ENCODE results near the gene DDX10. TPM values are rescaled to one million over a fixed set of nuclear protein-coding genes. Genes with fewer than 3 reads are reported as not detected.

Gene DDX10
- total RNA-seq, 1 donor, result 15.7 TPM

- DNase-seq (ENCODE audit: low read depth), result no peak
- TF ChIP-seq CTCF (IDR thresholded peaks at IDR 0.05; ENCODE audit: insufficient read depth, low read length), result no peak
- no peak overlapping the region for H3K4me3 ChIP-seq (ENCODE audit: low read depth, low read length)
Measured at GRCh38 chr11:108926171-108926840, 261.4 kb downstream of the DDX10 start.

DNA sequence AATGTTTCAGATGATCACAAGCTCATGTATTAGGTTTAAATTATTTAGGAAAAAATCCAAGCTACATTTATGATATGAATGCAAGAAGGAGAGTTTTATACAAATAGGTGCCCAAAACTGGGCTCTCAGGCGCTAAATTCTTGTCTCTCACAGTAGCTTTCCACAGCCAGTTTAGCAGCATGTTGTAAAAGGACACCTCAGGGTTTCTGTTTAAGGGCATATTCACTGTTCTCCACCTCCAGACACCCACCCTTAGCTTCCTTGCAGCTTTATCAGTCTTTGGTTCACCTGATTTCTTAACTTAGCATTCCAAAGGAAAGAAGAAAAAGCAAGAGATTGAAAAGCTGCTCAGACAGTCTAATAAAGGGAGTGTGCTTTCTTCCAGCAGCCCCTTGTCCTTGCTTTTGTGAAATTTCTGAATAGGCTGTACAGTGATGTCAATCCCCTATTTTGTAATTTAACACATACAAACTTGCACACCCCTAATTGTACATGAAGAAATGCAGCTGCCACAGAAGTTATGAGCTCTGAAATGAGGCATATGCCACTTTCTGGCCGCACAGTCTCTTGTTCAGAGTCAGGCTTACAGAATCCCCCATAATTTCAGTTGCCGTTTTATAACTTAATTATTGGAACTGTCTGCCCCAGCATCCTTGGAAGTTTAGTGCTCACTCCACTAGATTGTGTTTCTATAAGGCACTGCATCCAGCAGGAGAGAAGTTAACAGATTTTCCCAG lies 262.1 kb downstream of the DDX10 start:
- H3K4me3 ChIP-seq (ENCODE audit: low read depth, low read length), result no peak overlapping the region
- DNase-seq (ENCODE audit: low read depth), result no peak
- no peak for TF ChIP-seq CTCF (IDR thresholded peaks at IDR 0.05; ENCODE audit: insufficient read depth, low read length)

DNA sequence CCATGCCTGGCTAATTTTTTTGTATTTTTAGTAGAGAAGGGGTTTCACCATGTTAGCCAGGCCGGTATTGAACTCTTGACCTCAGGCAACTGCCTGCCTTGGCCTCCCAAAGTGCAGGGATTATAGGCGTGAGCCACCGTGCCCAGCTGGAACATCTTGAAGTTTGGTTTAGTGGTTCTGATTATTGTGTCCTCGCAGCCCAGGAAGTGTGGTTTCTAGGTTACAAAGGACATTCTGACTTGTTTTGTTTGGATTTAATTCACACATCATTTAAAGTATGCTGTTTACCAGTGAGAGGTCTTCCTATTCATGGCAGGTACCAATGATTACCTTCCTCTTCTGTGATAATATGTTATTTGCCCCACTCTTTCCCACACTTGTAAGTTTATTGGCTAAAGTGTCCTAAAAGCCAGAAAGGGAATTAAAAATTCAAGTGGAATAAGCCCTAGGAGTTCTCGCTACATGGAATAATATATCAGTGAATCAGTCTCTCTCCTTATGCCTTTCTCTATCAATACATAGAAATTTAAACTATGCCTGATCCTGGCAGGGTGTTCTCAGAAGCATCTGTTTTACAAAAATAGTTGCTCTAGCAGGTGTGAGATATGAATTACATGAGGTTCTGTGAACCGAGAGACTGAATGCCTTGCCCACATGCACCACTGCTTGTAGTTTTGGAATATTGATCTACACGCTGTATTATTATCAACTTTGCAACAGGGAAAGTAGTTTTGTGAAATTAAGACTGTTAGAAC lies 263.1 kb downstream of the DDX10 start:
- H3K4me3 ChIP-seq (ENCODE audit: low read depth, low read length), result no peak overlapping the region
- no peak for DNase-seq (ENCODE audit: low read depth)
- no peak for TF ChIP-seq CTCF (IDR thresholded peaks at IDR 0.05; ENCODE audit: insufficient read depth, low read length)

GRCh38 chr11:108929241-108929640 lies 264.4 kb downstream of the DDX10 start:
- no peak for TF ChIP-seq CTCF (IDR thresholded peaks at IDR 0.05; ENCODE audit: insufficient read depth, low read length)
- H3K4me3 ChIP-seq (ENCODE audit: low read depth, low read length), result no peak overlapping the region
- DNase-seq (ENCODE audit: low read depth), result peak; percentile 95

- TF ChIP-seq CTCF (IDR thresholded peaks at IDR 0.05; ENCODE audit: insufficient read depth, low read length), result no peak
- no peak overlapping the region for H3K4me3 ChIP-seq (ENCODE audit: low read depth, low read length)
- peak; percentile 68 for DNase-seq (ENCODE audit: low read depth)
Measured at GRCh38 chr11:108931168-108931567, 266.3 kb downstream of the DDX10 start.

- no peak for TF ChIP-seq CTCF (IDR thresholded peaks at IDR 0.05; ENCODE audit: insufficient read depth, low read length)
- no peak overlapping the region for H3K4me3 ChIP-seq (ENCODE audit: low read depth, low read length)
- DNase-seq (ENCODE audit: low read depth), result peak; percentile 68
Measured at GRCh38 chr11:108933630-108934029, 268.8 kb downstream of the DDX10 start.
